GM18873 (cell line): ENCODE measurements around the gene TACC2.

Source experiments
- ATAC-seq: cut with Tn5 transposase; IDR thresholded peaks from one replicate; pipeline ENCODE4 v1.9.1; 2021; ENCODE audit warnings: mild to moderate bottlenecking, moderate library complexity, moderate number of reproducible peaks; ENCODE audit not compliant: unreplicated experiment, low FRiP score

Gene TACC2

GRCh38 chr10:122301055-122301810 is 312.3 kb downstream of the TACC2 start:
- ATAC-seq: no peak

GRCh38 chr10:122301811-122302115 is 312.8 kb downstream of the TACC2 start:
- ATAC-seq: no peak

GRCh38 chr10:122302315-122302714 is 313.4 kb downstream of the TACC2 start:
- no peak for ATAC-seq

- no peak for ATAC-seq
Measured at GRCh38 chr10:122303271-122304053, 314.5 kb downstream of the TACC2 start.
